WTC11 (cell line): ENCODE results near the gene TBC1D20. TPM values are rescaled to one million over a fixed set of nuclear protein-coding genes. Genes with fewer than 3 reads are reported as not detected.

Experiments used
- ATAC-seq: fragments of 200-7000 bp; cut with Tn5 transposase; 2 replicates; pipeline ENCODE4 v1.10.0; 2021; ENCODE audit warnings: mild to moderate bottlenecking, moderate library complexity
- CTCF ChIA-PET: fragments of 300-600 bp; sonication (Branson Sonifier 250); formaldehyde crosslinking; loops from one replicate; lab custom pipeline; 2021; ENCODE audit warnings: antibody characterized with exemption; lab: Charles Lee
- POLR2A ChIA-PET: fragments of 350-600 bp; sonication (Branson Sonifier 250); formaldehyde crosslinking; loops from one replicate; lab custom pipeline; 2021; ENCODE audit warnings: antibody characterized with exemption; lab: Charles Lee
- DNase-seq: peaks from one replicate; pipeline ENCODE4 v3.0.0; 2021; ENCODE audit warnings: low spot score
- H3K27ac Mint-ChIP-seq: 2 replicates; pipeline ENCODE4 v1.8.0; 2021; ENCODE audit warnings: mixed read lengths
- H3K27me3 Mint-ChIP-seq: 2 replicates; pipeline ENCODE4 v1.8.0; 2021; ENCODE audit warnings: low read depth, mild to moderate bottlenecking, moderate library complexity, mixed read lengths
- H3K36me3 Mint-ChIP-seq: 2 replicates; pipeline ENCODE4 v1.8.0; 2021; ENCODE audit warnings: mixed read lengths
- H3K4me1 Mint-ChIP-seq: 2 replicates; pipeline ENCODE4 v1.8.0; 2022; ENCODE audit warnings: mixed read lengths
- H3K4me3 Mint-ChIP-seq: 2 replicates; pipeline ENCODE4 v1.8.0; 2021; ENCODE audit warnings: mild to moderate bottlenecking, moderate library complexity, mixed read lengths
- H3K9me3 Mint-ChIP-seq: 2 replicates; pipeline ENCODE4 v1.8.0; 2021; ENCODE audit warnings: mixed read lengths
- CBFB ChIP-seq: sonication (generic); formaldehyde crosslinking; IDR thresholded peaks from 2 replicates; pipeline ENCODE4 v1.8.1; 2022; ENCODE audit warnings: mild to moderate bottlenecking, low read depth, missing genetic modification reagents
- EMX1 ChIP-seq: fragments of 250-450 bp; sonication (Bioruptor Pico); IDR thresholded peaks from 2 replicates; pipeline ENCODE4 v1.8.0; 2021; ENCODE audit warnings: mild to moderate bottlenecking
- ETV6 ChIP-seq: sonication (generic); formaldehyde crosslinking; IDR thresholded peaks from 2 replicates; pipeline ENCODE4 v1.8.1; 2022; ENCODE audit warnings: mild to moderate bottlenecking, missing genetic modification reagents
- FOXJ3 ChIP-seq: sonication (generic); formaldehyde crosslinking; IDR thresholded peaks from 2 replicates; pipeline ENCODE4 v1.9.0; 2021; ENCODE audit warnings: missing genetic modification reagents, mild to moderate bottlenecking, borderline replicate concordance
- FOXK1 ChIP-seq: sonication (generic); formaldehyde crosslinking; IDR thresholded peaks from 2 replicates; pipeline ENCODE4 v1.8.0; 2022; ENCODE audit warnings: mild to moderate bottlenecking, moderate library complexity, missing genetic modification reagents
- GABPB1 ChIP-seq: sonication (generic); formaldehyde crosslinking; IDR thresholded peaks from 2 replicates; pipeline ENCODE4 v1.8.1; 2023; ENCODE audit warnings: mild to moderate bottlenecking, missing genetic modification reagents
- HMGA2 ChIP-seq: fragments of 250-450 bp; sonication (Bioruptor Pico); IDR thresholded peaks from 2 replicates; pipeline ENCODE4 v1.4.0; 2021; ENCODE audit warnings: mild to moderate bottlenecking, moderate library complexity
- MXD4 ChIP-seq: fragments of 250-450 bp; sonication (Bioruptor Pico); IDR thresholded peaks from 2 replicates; pipeline ENCODE4 v1.8.0; 2021; ENCODE audit warnings: mild to moderate bottlenecking, moderate library complexity, borderline replicate concordance
- NFATC4 ChIP-seq: fragments of 250-450 bp; sonication (Bioruptor Pico); IDR thresholded peaks from 2 replicates; pipeline ENCODE4 v1.9.0; 2021; ENCODE audit warnings: mild to moderate bottlenecking
- NR2C2 ChIP-seq: sonication (generic); formaldehyde crosslinking; IDR thresholded peaks from 2 replicates; pipeline ENCODE4 v1.8.0; 2022; ENCODE audit warnings: mild to moderate bottlenecking, missing genetic modification reagents
- OVOL2 ChIP-seq: fragments of 250-450 bp; sonication (Bioruptor Pico); IDR thresholded peaks from 2 replicates; pipeline ENCODE4 v1.9.0; 2021; ENCODE audit warnings: mild to moderate bottlenecking, borderline replicate concordance
- PRRX2 ChIP-seq: fragments of 250-450 bp; sonication (Bioruptor Pico); IDR thresholded peaks from 2 replicates; pipeline ENCODE4 v1.8.0; 2021; ENCODE audit warnings: mild to moderate bottlenecking
- RELA ChIP-seq: sonication (generic); formaldehyde crosslinking; IDR thresholded peaks from 2 replicates; pipeline ENCODE4 v1.8.1; 2022; ENCODE audit warnings: missing genetic modification reagents, mild to moderate bottlenecking, borderline replicate concordance
- RORB ChIP-seq: fragments of 250-450 bp; sonication (Bioruptor Pico); IDR thresholded peaks from 2 replicates; pipeline ENCODE4 v1.9.0; 2021; ENCODE audit warnings: mild to moderate bottlenecking
- SMAD3 ChIP-seq: sonication (generic); formaldehyde crosslinking; IDR thresholded peaks from 2 replicates; pipeline ENCODE4 v1.8.0; 2022; ENCODE audit warnings: missing genetic modification reagents, mild to moderate bottlenecking, borderline replicate concordance
- SMAD4 ChIP-seq: sonication (generic); formaldehyde crosslinking; IDR thresholded peaks from 2 replicates; pipeline ENCODE4 v1.8.0; 2022; ENCODE audit warnings: mild to moderate bottlenecking, missing genetic modification reagents
- SOX15 ChIP-seq: fragments of 250-450 bp; sonication (Bioruptor Pico); IDR thresholded peaks from 2 replicates; pipeline ENCODE4 v1.9.0; 2021; ENCODE audit warnings: mild to moderate bottlenecking
- SP1 ChIP-seq: sonication (generic); formaldehyde crosslinking; conservative IDR thresholded peaks from 2 replicates; pipeline ENCODE4 v1.8.1; 2022; ENCODE audit warnings: missing genetic modification reagents
- ZNF121 ChIP-seq: sonication (generic); formaldehyde crosslinking; IDR thresholded peaks from 2 replicates; pipeline ENCODE4 v1.8.0; 2023; ENCODE audit warnings: missing genetic modification reagents
- ZNF219 ChIP-seq: sonication (generic); formaldehyde crosslinking; IDR thresholded peaks from 2 replicates; pipeline ENCODE4 v1.8.0; 2023; ENCODE audit warnings: missing genetic modification reagents, mild to moderate bottlenecking, borderline replicate concordance
- ZNF396 ChIP-seq: fragments of 250-450 bp; sonication (Bioruptor Pico); IDR thresholded peaks from 2 replicates; pipeline ENCODE4 v1.8.0; 2021; ENCODE audit warnings: mild to moderate bottlenecking, moderate library complexity, borderline replicate concordance
- ZNF416 ChIP-seq: fragments of 250-450 bp; sonication (Bioruptor Pico); IDR thresholded peaks from 2 replicates; pipeline ENCODE4 v1.9.0; 2021; ENCODE audit warnings: mild to moderate bottlenecking, inconsistent platforms
- total RNA-seq: library from RNA; stranded (reverse); gene quantifications from 3 replicates; pipeline ENCODE4 v1.2.3, GENCODE V29; 2021
- TF ChIP-seq, protein P1 (sequence below): sonication (generic); formaldehyde crosslinking; IDR thresholded peaks from 2 replicates; pipeline ENCODE4 v1.8.0; 2023; ENCODE audit warnings: missing genetic modification reagents
- TF ChIP-seq, protein P2 (sequence below): sonication (generic); formaldehyde crosslinking; IDR thresholded peaks from 2 replicates; pipeline ENCODE4 v1.8.1; 2023; ENCODE audit warnings: mild to moderate bottlenecking, moderate library complexity, missing genetic modification reagents
- TF ChIP-seq, protein P3 (sequence below): sonication (generic); formaldehyde crosslinking; IDR thresholded peaks from 2 replicates; pipeline ENCODE4 v1.8.0; 2022; ENCODE audit warnings: mild to moderate bottlenecking, missing genetic modification reagents
- TF ChIP-seq, protein P4 (sequence below): sonication (generic); formaldehyde crosslinking; IDR thresholded peaks from 2 replicates; pipeline ENCODE4 v1.8.1; 2023; ENCODE audit warnings: mild to moderate bottlenecking, missing genetic modification reagents, moderate library complexity

The TBC1D20 gene
- total RNA-seq, 1 experiment from 2014 or later = 14.6 TPM

DNA sequence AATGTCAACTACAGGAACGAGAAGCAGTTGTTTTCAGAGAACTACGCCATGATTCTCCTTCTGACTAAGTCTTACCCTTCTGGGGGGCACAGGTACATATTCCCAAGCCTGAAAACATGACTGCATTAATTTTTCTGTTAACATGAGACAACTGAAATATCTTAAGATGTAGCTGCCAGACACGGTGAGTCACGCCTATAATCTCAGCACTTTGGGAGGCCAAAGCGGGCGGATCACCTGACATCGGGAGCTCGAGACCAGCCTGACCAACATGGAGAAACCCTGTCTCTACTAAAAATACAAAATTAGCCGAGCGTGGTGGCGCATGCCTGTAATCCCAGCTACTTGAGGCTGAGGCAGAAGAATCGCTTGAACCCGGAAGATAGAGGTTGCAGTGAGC, 21.7 kb downstream of the TBC1D20 start:
- CTCF ChIA-PET = interaction anchor here (1.4 kb wide), 1 partner anchor 9 kb away, joined by 3 read pairs; no protein-coding TSS in a partner anchor
- ATAC-seq = no peak
- Mint-ChIP-seq H3K4me1 (peaks cover 7% of the 10 kb centered on the region; the same call in 1 of the 2 replicates), H3K9me3 (no peaks in the 10 kb centered on the region), H3K36me3 (peaks cover 71% of the 10 kb centered on the region), H3K4me3 (no peak overlapping the region), H3K27ac (no peak overlapping the region), H3K27me3 (peaks cover 16% of the 10 kb centered on the region)
- POLR2A ChIA-PET = no interaction called here
- DNase-seq = no peak
- TF ChIP-seq SP1 (no peak), FOXK1 (CRISPR knock-in tag) (no peak), ZNF121 (CRISPR knock-in tag) (no peak), ZNF416 (CRISPR knock-in tag) (no peak), PRRX2 (no peak), RORB (CRISPR knock-in tag) (no peak), ETV6 (no peak)
- TF ChIP-seq, all 79 proteins: peak for 0

GRCh38 chr20:440148-440547, 22.2 kb downstream of the TBC1D20 start:
- no peaks in the 10 kb centered on the region for H3K9me3 Mint-ChIP-seq
- H3K36me3 Mint-ChIP-seq = peaks cover 69% of the 10 kb centered on the region
- H3K27ac Mint-ChIP-seq = no peak overlapping the region
- ATAC-seq (no peak), DNase-seq (no peak)
- no peak for TF ChIP-seq RORB (CRISPR knock-in tag)
- TF ChIP-seq ZNF396 (CRISPR knock-in tag) = no peak
- no peak for TF ChIP-seq NFATC4
- no peak for TF ChIP-seq FOXJ3
- TF ChIP-seq SOX15 = no peak
- no peak for TF ChIP-seq HMGA2 (CRISPR knock-in tag)
- TF ChIP-seq, protein P1, sequence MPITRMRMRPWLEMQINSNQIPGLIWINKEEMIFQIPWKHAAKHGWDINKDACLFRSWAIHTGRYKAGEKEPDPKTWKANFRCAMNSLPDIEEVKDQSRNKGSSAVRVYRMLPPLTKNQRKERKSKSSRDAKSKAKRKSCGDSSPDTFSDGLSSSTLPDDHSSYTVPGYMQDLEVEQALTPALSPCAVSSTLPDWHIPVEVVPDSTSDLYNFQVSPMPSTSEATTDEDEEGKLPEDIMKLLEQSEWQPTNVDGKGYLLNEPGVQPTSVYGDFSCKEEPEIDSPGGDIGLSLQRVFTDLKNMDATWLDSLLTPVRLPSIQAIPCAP (CRISPR knock-in tag) = no peak
- TF ChIP-seq, protein P2, sequence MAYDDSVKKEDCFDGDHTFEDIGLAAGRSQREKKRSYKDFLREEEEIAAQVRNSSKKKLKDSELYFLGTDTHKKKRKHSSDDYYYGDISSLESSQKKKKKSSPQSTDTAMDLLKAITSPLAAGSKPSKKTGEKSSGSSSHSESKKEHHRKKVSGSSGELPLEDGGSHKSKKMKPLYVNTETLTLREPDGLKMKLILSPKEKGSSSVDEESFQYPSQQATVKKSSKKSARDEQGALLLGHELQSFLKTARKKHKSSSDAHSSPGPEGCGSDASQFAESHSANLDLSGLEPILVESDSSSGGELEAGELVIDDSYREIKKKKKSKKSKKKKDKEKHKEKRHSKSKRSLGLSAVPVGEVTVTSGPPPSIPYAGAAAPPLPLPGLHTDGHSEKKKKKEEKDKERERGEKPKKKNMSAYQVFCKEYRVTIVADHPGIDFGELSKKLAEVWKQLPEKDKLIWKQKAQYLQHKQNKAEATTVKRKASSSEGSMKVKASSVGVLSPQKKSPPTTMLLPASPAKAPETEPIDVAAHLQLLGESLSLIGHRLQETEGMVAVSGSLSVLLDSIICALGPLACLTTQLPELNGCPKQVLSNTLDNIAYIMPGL (CRISPR knock-in tag) = no peak
- TF ChIP-seq RELA (CRISPR knock-in tag) = no peak
- TF ChIP-seq OVOL2 (CRISPR knock-in tag) = no peak
- no peak for TF ChIP-seq CBFB
- no peak for TF ChIP-seq SMAD4
- TF ChIP-seq MXD4 = no peak
- no peak for TF ChIP-seq NR2C2 (CRISPR knock-in tag)
- no peak for TF ChIP-seq SMAD3
- no peak for TF ChIP-seq GABPB1 (CRISPR knock-in tag)
- TF ChIP-seq EMX1 = no peak
- TF ChIP-seq, protein P3, sequence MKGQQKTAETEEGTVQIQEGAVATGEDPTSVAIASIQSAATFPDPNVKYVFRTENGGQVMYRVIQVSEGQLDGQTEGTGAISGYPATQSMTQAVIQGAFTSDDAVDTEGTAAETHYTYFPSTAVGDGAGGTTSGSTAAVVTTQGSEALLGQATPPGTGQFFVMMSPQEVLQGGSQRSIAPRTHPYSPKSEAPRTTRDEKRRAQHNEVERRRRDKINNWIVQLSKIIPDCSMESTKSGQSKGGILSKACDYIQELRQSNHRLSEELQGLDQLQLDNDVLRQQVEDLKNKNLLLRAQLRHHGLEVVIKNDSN (CRISPR knock-in tag) = no peak
- TF ChIP-seq ZNF219 (CRISPR knock-in tag) = no peak
- TF ChIP-seq, protein P4, sequence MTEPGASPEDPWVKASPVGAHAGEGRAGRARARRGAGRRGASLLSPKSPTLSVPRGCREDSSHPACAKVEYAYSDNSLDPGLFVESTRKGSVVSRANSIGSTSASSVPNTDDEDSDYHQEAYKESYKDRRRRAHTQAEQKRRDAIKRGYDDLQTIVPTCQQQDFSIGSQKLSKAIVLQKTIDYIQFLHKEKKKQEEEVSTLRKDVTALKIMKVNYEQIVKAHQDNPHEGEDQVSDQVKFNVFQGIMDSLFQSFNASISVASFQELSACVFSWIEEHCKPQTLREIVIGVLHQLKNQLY (CRISPR knock-in tag) = no peak
- H3K4me1 Mint-ChIP-seq = peaks cover 8% of the 10 kb centered on the region
- ChIA-PET POLR2A (no interaction called here), CTCF (no interaction called here)
- peaks cover 21% of the 10 kb centered on the region for H3K27me3 Mint-ChIP-seq
- H3K4me3 Mint-ChIP-seq = no peak overlapping the region
